GM10266 (cell line): Measurements from ENCODE around the gene PHC3.
A peak's percentile ranks its signal among the peaks of the same experiment; 100 is the strongest.

Source experiments
- DNase-seq: peaks from one replicate; pipeline ENCODE4 v3.0.0; 2012; ENCODE audit errors: extremely low spot score
- TF ChIP-seq, protein P1 (sequence below): IDR thresholded peaks from 2 replicates; pipeline ENCODE4 v1.5.1; 2012; ENCODE audit warnings: mild to moderate bottlenecking, low read depth; ENCODE audit not compliant: control insufficient read depth, insufficient read depth; ENCODE audit errors: missing control alignments

The PHC3 gene

GRCh38 chr3:170043506-170043905 lies 138.0 kb downstream of the PHC3 start:
- DNase-seq: no peak
- TF ChIP-seq, protein P1, sequence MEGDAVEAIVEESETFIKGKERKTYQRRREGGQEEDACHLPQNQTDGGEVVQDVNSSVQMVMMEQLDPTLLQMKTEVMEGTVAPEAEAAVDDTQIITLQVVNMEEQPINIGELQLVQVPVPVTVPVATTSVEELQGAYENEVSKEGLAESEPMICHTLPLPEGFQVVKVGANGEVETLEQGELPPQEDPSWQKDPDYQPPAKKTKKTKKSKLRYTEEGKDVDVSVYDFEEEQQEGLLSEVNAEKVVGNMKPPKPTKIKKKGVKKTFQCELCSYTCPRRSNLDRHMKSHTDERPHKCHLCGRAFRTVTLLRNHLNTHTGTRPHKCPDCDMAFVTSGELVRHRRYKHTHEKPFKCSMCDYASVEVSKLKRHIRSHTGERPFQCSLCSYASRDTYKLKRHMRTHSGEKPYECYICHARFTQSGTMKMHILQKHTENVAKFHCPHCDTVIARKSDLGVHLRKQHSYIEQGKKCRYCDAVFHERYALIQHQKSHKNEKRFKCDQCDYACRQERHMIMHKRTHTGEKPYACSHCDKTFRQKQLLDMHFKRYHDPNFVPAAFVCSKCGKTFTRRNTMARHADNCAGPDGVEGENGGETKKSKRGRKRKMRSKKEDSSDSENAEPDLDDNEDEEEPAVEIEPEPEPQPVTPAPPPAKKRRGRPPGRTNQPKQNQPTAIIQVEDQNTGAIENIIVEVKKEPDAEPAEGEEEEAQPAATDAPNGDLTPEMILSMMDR: no peak

DNA sequence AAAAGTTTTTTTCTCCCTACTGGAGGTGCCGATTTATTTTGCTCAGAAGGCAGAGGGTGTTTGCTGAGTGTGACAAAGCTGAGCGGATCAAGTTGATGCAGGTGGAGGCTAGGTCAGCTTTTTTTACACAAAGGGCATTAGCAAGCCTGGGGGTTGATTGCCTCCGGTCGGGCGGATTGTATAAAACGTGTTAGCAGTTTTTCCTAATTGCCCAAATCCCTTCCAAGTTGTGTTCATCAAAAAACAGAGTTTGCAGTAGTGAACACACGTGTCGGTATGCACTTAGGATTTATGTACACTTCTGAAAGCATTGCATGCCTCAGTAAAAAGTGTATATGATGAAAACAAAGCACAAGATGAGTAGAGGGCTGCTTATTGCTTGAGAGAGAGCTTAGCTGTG lies 141.1 kb downstream of the PHC3 start:
- no peak for DNase-seq
- TF ChIP-seq, protein P1: no peak

DNA sequence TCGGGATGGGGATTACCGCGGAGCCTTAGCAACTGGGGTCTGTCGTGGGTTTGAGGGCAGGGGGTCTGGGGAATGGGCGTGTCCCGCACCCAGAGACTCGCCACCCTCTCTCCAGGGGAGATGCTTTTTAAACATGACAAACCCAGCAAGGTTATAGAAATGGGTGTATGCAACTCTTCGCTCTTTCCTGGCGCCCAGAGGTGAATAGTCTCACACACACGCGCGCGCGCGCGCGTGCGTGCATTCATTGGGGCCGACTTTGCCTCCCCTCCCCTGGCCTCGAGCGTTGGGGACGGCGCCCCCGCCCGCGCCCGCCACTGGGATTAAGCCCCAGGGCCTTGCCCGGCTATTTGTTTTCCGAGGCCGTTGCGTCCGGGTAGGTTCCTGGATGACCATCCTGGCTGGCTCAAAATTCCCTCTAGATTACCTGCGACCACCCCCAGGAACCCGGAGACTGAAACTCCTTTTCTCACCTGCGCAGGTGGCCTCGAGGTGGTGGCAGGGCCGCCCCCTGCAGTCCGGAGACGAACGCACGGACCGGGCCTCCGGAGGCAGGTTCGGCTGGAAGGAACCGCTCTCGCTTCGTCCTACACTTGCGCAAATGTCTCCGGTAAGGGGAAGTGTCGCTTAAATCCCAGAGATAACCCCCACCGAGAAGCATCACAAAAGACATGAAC lies 143.0 kb downstream of the PHC3 start:
- TF ChIP-seq, protein P1: peak; percentile 61
- DNase-seq: peak; percentile 51
